GM12872 (cell line): ENCODE data around the gene CSTB.

Experiments
- CTCF ChIP-seq: IDR thresholded peaks from 3 replicates; pipeline ENCODE4 v1.5.1; 2011; ENCODE audit warnings: low read depth, mild to moderate bottlenecking, low read length, moderate library complexity; ENCODE audit not compliant: insufficient read depth

CSTB gene

GRCh38 chr21:43817157-43818086, 41.3 kb upstream of the CSTB start:
- TF ChIP-seq CTCF: no peak

- peak; percentile 37; the same call in 1 of the 3 replicates for TF ChIP-seq CTCF
These were observed 40.5 kb upstream of the CSTB start for GRCh38 chr21:43816611-43817071.

- no peak for TF ChIP-seq CTCF
These were observed 39.9 kb upstream of the CSTB start for GRCh38 chr21:43815991-43816390.

GRCh38 chr21:43815107-43815613, 39.1 kb upstream of the CSTB start:
- TF ChIP-seq CTCF: no peak

GRCh38 chr21:43814215-43815106, 38.4 kb upstream of the CSTB start:
- no peak for TF ChIP-seq CTCF

GRCh38 chr21:43813656-43813980, 37.5 kb upstream of the CSTB start:
- no peak for TF ChIP-seq CTCF
